Fibroblast of the aortic adventitia (primary cell): Measurements from ENCODE around the gene ASIC5. TPM values are rescaled to one million over a fixed set of nuclear protein-coding genes. Genes with fewer than 3 reads are reported as not detected.

ENCODE experiments used
- DNase-seq: peaks from one replicate; pipeline ENCODE4 v3.0.0-alpha.2; 2010; ENCODE audit warnings: low read depth
- H3K4me3 ChIP-seq: 2 replicates; pipeline ENCODE4 v1.5.1; 2011; ENCODE audit warnings: low read depth, mild to moderate bottlenecking, control low read depth, low read length, moderate library complexity
- CTCF ChIP-seq: IDR thresholded peaks from 2 replicates; pipeline ENCODE4 v1.5.1; 2011; ENCODE audit warnings: mild to moderate bottlenecking, low read length, control low read depth, inconsistent platforms; ENCODE audit not compliant: insufficient read depth
- total RNA-seq: library from RNA; depleted of rRNA; stranded (reverse); fragments of >200 nt; gene quantifications from 2 replicates; pipeline ENCODE4 v1.2.3, GENCODE V29; 2012; ENCODE audit warnings: low replicate concordance

Gene ASIC5
- not detected in 2 replicates for total RNA-seq

GRCh38 chr4:155866177-155866576 lies at the start of gene ASIC5:
ASIC5 (minus strand) TSS chr4:155866277; CDS start chr4:155866226, 51 bp downstream.
- DNase-seq: no peak
- no peak within 1 kb of the TSS for H3K4me3 ChIP-seq
- no peak for TF ChIP-seq CTCF

- no peak for TF ChIP-seq CTCF
- H3K4me3 ChIP-seq: no peak overlapping the region
- no peak for DNase-seq
These were observed 48.7 kb upstream of the ASIC5 start for GRCh38 chr4:155914782-155915181.

- TF ChIP-seq CTCF: no peak
- no peak overlapping the region for H3K4me3 ChIP-seq
- no peak for DNase-seq
These were observed 45.8 kb upstream of the ASIC5 start for GRCh38 chr4:155911905-155912304.

GRCh38 chr4:155909615-155910226 lies 43.6 kb upstream of the ASIC5 start:
- DNase-seq: no peak
- no peak overlapping the region for H3K4me3 ChIP-seq
- TF ChIP-seq CTCF: no peak

- no peak for DNase-seq
- TF ChIP-seq CTCF: no peak
- H3K4me3 ChIP-seq: no peak overlapping the region
These were observed 42.4 kb upstream of the ASIC5 start for GRCh38 chr4:155908187-155909139.

- no peak for TF ChIP-seq CTCF
- no peak overlapping the region for H3K4me3 ChIP-seq
- no peak for DNase-seq
These were observed 41.5 kb upstream of the ASIC5 start for GRCh38 chr4:155907556-155907955.
